ENCODE measurements around the gene KAZN. TPM values are rescaled to one million over a fixed set of nuclear protein-coding genes. Genes with fewer than 3 reads are reported as not detected.

KAZN gene
- polyA plus RNA-seq, 1 donor from 2014 or later: 20.6 TPM

DNA sequence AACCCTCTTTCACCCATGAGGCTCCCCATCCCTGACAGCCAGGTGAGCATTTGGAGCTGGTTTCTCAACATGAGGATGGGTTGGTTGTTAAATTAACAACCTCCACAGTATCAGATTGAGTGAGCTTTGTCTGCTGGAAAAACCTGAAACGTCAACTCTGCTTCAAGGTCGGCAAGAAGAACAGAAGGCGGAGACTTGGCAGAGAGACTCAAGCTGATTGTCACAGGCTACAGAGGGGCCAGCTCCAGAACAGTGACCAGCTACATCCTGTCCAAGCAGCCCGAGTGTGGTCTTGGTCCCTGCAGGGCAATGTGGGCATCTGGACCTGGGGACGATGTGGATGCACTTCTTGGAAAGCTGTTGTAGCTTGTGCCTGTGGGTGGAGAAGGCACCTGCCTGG is 518.5 kb downstream of the KAZN start:
- no peaks in the 10 kb centered on the region for H3K9me3 ChIP-seq (ENCODE audit: low read length)
- H3F3A ChIP-seq (ENCODE audit: insufficient read depth, low read length, poor library complexity, severe bottlenecking): no peaks in the 10 kb centered on the region
- H4K20me1 ChIP-seq (ENCODE audit: insufficient read depth): no peaks in the 10 kb centered on the region
- no peak overlapping the region for H3K27ac ChIP-seq (ENCODE audit: low read length)
- no peak overlapping the region for H2AFZ ChIP-seq (ENCODE audit: low read depth, low read length)
- no peaks in the 10 kb centered on the region for H3K79me2 ChIP-seq (replicated peaks; ENCODE audit: insufficient read depth, low read length)
- H3K36me3 ChIP-seq (ENCODE audit: insufficient read depth, low read length): no peaks in the 10 kb centered on the region
- H3K4me2 ChIP-seq (ENCODE audit: low read length): no peak overlapping the region
- TF ChIP-seq RAD21 (conservative IDR thresholded peaks at IDR 0.05): no peak
- no peak for TF ChIP-seq EZH2 (IDR thresholded peaks at IDR 0.05; ENCODE audit: borderline replicate concordance, insufficient read depth, low read length, poor library complexity, severe bottlenecking)
- TF ChIP-seq TAF1 (IDR thresholded peaks at IDR 0.05; ENCODE audit: low read depth): no peak
- no peak for TF ChIP-seq SMC3 (conservative IDR thresholded peaks at IDR 0.05; ENCODE audit: poor library complexity)
- H3K27me3 ChIP-seq (ENCODE audit: insufficient read depth, low read depth, low read length): no peaks in the 10 kb centered on the region
- H3K9me2 ChIP-seq (ENCODE audit: insufficient read depth, low read length): no peaks in the 10 kb centered on the region
- no peak overlapping the region for H3K9ac ChIP-seq (ENCODE audit: low read length)
- H3K4me3 ChIP-seq (ENCODE audit: low read length): no peak overlapping the region

- no peaks in the 10 kb centered on the region for H3K9me2 ChIP-seq (ENCODE audit: insufficient read depth, low read length)
- no peak overlapping the region for H3K9ac ChIP-seq (ENCODE audit: low read length)
- H3K9me3 ChIP-seq (ENCODE audit: low read length): no peaks in the 10 kb centered on the region
- no peak overlapping the region for H3K4me3 ChIP-seq (ENCODE audit: low read length)
- H3K36me3 ChIP-seq (ENCODE audit: insufficient read depth, low read length): no peaks in the 10 kb centered on the region
- TF ChIP-seq EZH2 (IDR thresholded peaks at IDR 0.05; ENCODE audit: borderline replicate concordance, insufficient read depth, low read length, poor library complexity, severe bottlenecking) (no peak), MXI1 (conservative IDR thresholded peaks at IDR 0.05; ENCODE audit: poor library complexity, severe bottlenecking) (no peak), EP300 (conservative IDR thresholded peaks at IDR 0.05; ENCODE audit: poor library complexity, severe bottlenecking) (no peak), SMC3 (conservative IDR thresholded peaks at IDR 0.05; ENCODE audit: poor library complexity) (no peak), POLR2AphosphoS5 (IDR thresholded peaks at IDR 0.05) (no peak), TAF1 (IDR thresholded peaks at IDR 0.05; ENCODE audit: low read depth) (no peak), RAD21 (conservative IDR thresholded peaks at IDR 0.05) (no peak)
- TF ChIP-seq, protein P1, sequence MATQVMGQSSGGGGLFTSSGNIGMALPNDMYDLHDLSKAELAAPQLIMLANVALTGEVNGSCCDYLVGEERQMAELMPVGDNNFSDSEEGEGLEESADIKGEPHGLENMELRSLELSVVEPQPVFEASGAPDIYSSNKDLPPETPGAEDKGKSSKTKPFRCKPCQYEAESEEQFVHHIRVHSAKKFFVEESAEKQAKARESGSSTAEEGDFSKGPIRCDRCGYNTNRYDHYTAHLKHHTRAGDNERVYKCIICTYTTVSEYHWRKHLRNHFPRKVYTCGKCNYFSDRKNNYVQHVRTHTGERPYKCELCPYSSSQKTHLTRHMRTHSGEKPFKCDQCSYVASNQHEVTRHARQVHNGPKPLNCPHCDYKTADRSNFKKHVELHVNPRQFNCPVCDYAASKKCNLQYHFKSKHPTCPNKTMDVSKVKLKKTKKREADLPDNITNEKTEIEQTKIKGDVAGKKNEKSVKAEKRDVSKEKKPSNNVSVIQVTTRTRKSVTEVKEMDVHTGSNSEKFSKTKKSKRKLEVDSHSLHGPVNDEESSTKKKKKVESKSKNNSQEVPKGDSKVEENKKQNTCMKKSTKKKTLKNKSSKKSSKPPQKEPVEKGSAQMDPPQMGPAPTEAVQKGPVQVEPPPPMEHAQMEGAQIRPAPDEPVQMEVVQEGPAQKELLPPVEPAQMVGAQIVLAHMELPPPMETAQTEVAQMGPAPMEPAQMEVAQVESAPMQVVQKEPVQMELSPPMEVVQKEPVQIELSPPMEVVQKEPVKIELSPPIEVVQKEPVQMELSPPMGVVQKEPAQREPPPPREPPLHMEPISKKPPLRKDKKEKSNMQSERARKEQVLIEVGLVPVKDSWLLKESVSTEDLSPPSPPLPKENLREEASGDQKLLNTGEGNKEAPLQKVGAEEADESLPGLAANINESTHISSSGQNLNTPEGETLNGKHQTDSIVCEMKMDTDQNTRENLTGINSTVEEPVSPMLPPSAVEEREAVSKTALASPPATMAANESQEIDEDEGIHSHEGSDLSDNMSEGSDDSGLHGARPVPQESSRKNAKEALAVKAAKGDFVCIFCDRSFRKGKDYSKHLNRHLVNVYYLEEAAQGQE (IDR thresholded peaks at IDR 0.05; ENCODE audit: borderline replicate concordance): no peak
- TF ChIP-seq, protein P2, sequence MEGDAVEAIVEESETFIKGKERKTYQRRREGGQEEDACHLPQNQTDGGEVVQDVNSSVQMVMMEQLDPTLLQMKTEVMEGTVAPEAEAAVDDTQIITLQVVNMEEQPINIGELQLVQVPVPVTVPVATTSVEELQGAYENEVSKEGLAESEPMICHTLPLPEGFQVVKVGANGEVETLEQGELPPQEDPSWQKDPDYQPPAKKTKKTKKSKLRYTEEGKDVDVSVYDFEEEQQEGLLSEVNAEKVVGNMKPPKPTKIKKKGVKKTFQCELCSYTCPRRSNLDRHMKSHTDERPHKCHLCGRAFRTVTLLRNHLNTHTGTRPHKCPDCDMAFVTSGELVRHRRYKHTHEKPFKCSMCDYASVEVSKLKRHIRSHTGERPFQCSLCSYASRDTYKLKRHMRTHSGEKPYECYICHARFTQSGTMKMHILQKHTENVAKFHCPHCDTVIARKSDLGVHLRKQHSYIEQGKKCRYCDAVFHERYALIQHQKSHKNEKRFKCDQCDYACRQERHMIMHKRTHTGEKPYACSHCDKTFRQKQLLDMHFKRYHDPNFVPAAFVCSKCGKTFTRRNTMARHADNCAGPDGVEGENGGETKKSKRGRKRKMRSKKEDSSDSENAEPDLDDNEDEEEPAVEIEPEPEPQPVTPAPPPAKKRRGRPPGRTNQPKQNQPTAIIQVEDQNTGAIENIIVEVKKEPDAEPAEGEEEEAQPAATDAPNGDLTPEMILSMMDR (IDR thresholded peaks at IDR 0.05; ENCODE audit: poor library complexity, severe bottlenecking): no peak
- H4K20me1 ChIP-seq (ENCODE audit: insufficient read depth): no peaks in the 10 kb centered on the region
- no peaks in the 10 kb centered on the region for H3F3A ChIP-seq (ENCODE audit: insufficient read depth, low read length, poor library complexity, severe bottlenecking)
- H3K4me2 ChIP-seq (ENCODE audit: low read length): no peak overlapping the region
- H3K27ac ChIP-seq (ENCODE audit: low read length): no peak overlapping the region
- no peaks in the 10 kb centered on the region for H3K79me2 ChIP-seq (replicated peaks; ENCODE audit: insufficient read depth, low read length)
- no peak overlapping the region for H2AFZ ChIP-seq (ENCODE audit: low read depth, low read length)
- H3K27me3 ChIP-seq (ENCODE audit: insufficient read depth, low read depth, low read length): no peaks in the 10 kb centered on the region
These were observed 519.3 kb downstream of the KAZN start for GRCh38 chr1:15117671-15118325.
